SK-N-SH (cell line): Measurements from ENCODE around the gene MAPRE3. TPM values are rescaled to one million over a fixed set of nuclear protein-coding genes. Genes with fewer than 3 reads are reported as not detected.

Source experiments
- CTCF ChIA-PET: fragments of 300-600, 350-600 bp; formaldehyde crosslinking; extraction: SDS; loops from one replicate; lab custom pipeline; 2021; lab: Yijun Ruan, JAX
- POLR2A ChIA-PET: fragments of 350-600 bp; sonication (Branson Sonifier 250); formaldehyde crosslinking; extraction: SDS; loops from one replicate; lab custom pipeline; 2020; ENCODE audit warnings: antibody characterized with exemption, inconsistent platforms; lab: Yijun Ruan, JAX
- DNase-seq: peaks from one replicate; pipeline ENCODE4 v3.0.0; 2012
- H2AFZ ChIP-seq: fragments of 200-600 bp; sonication (generic); 2 replicates; pipeline ENCODE4 v1.8.1; 2016; ENCODE audit warnings: antibody characterized with exemption, mild to moderate bottlenecking, low read depth
- H3F3A ChIP-seq: fragments of 200-600 bp; sonication (generic); replicated peaks from 2 replicates; pipeline ENCODE3; 2016; ENCODE audit warnings: antibody characterized with exemption, mild to moderate bottlenecking; ENCODE audit not compliant: insufficient read depth
- H3K27ac ChIP-seq, 2 experiments: fragments of 200-500 bp in 1 of 2; fragments of 200-600 bp in 1 of 2; sonication (Bioruptor generic) in 1 of 2; sonication (generic), shearing (Covaris generic) in 1 of 2; 2 replicates each; pipeline versions ENCODE4 v1.5.1 to v1.6.1; 2014 to 2016; ENCODE audit warnings: low read depth in 2 of 2, inconsistent platforms in 1 of 2, low read length in 1 of 2, mild to moderate bottlenecking in 1 of 2, mixed read lengths in 1 of 2
- H3K27me3 ChIP-seq: fragments of 200-600 bp; sonication (generic), shearing (Covaris generic); 2 replicates; pipeline ENCODE4 v1.6.1; 2016; ENCODE audit warnings: mixed run types; ENCODE audit not compliant: insufficient read depth
- H3K36me3 ChIP-seq, 2 experiments: fragments of 200-500 bp in 1 of 2; fragments of 200-600 bp in 1 of 2; sonication (Bioruptor generic) in 1 of 2; sonication (generic) in 1 of 2; replicated peaks in 1 of 2; 2 replicates each; pipeline versions ENCODE3 to v1.5.1; 2014 to 2016; ENCODE audit warnings: low read length in 1 of 2, mild to moderate bottlenecking in 1 of 2; ENCODE audit not compliant: insufficient read depth in 2 of 2, control insufficient read depth in 1 of 2
- H3K4me1 ChIP-seq, 2 experiments: fragments of 200-500 bp in 1 of 2; fragments of 200-600 bp in 1 of 2; sonication (Bioruptor generic) in 1 of 2; sonication (generic), shearing (Covaris generic) in 1 of 2; 2 replicates each; pipeline versions ENCODE4 v1.5.1 to v1.6.1; 2014 to 2016; ENCODE audit warnings: low read depth in 1 of 2, low read length in 1 of 2, mixed run types in 1 of 2; ENCODE audit not compliant: insufficient read depth in 2 of 2, control insufficient read depth in 1 of 2
- H3K4me2 ChIP-seq: fragments of 200-600 bp; sonication (generic), shearing (Covaris generic); 2 replicates; pipeline ENCODE4 v1.6.1; 2017; ENCODE audit warnings: mixed run types
- H3K4me3 ChIP-seq, 2 experiments: fragments of 200-500 bp in 1 of 2; fragments of 200-600 bp in 1 of 2; sonication (Bioruptor generic) in 1 of 2; sonication (generic), shearing (Covaris generic) in 1 of 2; 2 replicates each; pipeline versions ENCODE4 v1.5.1 to v1.8.1; 2014 to 2016; ENCODE audit warnings: low read depth in 2 of 2, inconsistent platforms in 1 of 2, low read length in 1 of 2, mild to moderate bottlenecking in 1 of 2, mixed read lengths in 1 of 2, moderate library complexity in 1 of 2
- H3K79me2 ChIP-seq: fragments of 200-600 bp; sonication (generic); 2 replicates; pipeline ENCODE4 v1.8.1; 2017; ENCODE audit warnings: mild to moderate bottlenecking; ENCODE audit not compliant: insufficient read depth
- H3K9ac ChIP-seq: fragments of 200-600 bp; sonication (generic); 2 replicates; pipeline ENCODE4 v1.6.1; 2017; ENCODE audit warnings: mixed run types
- H3K9me2 ChIP-seq: fragments of 200-600 bp; sonication (generic); 2 replicates; pipeline ENCODE4 v1.6.1; 2017; ENCODE audit warnings: mixed run types
- H3K9me3 ChIP-seq: fragments of 200-600 bp; sonication (generic); 2 replicates; pipeline ENCODE4 v1.6.1; 2017; ENCODE audit warnings: mixed run types, mild to moderate bottlenecking, moderate library complexity
- H4K20me1 ChIP-seq: fragments of 200-600 bp; sonication (generic); 2 replicates; pipeline ENCODE4 v1.6.1; 2017; ENCODE audit warnings: mild to moderate bottlenecking, mixed run types; ENCODE audit not compliant: insufficient read depth
- EP300 ChIP-seq, 2 experiments: IDR thresholded peaks; 2 replicates each; pipeline versions ENCODE4 v1.4.0 to v1.6.1; 2012; ENCODE audit warnings: borderline replicate concordance in 1 of 2, low read depth in 1 of 2, low read length in 1 of 2
- EZH2phosphoT487 ChIP-seq: fragments of 200-600 bp; sonication (generic); IDR thresholded peaks from 2 replicates; pipeline ENCODE4 v1.6.1; 2017; ENCODE audit warnings: low read depth, mixed run types, mild to moderate bottlenecking, antibody characterized with exemption, moderate library complexity, borderline replicate concordance
- IRF3 ChIP-seq: fragments of 150-350 bp; IDR thresholded peaks from 2 replicates; pipeline ENCODE4 v1.6.1; 2016; ENCODE audit warnings: mild to moderate bottlenecking, low read depth, low read length
- RFX5 ChIP-seq: IDR thresholded peaks from 2 replicates; pipeline ENCODE4 v1.6.1; 2012; ENCODE audit warnings: mild to moderate bottlenecking, improper control_type of control experiment, low read length
- RXRA ChIP-seq: IDR thresholded peaks from 2 replicates; pipeline ENCODE4 v1.4.0; 2012; ENCODE audit warnings: low read depth, mild to moderate bottlenecking, borderline replicate concordance
- SIN3A ChIP-seq: IDR thresholded peaks from 2 replicates; pipeline ENCODE4 v1.6.1; 2012; ENCODE audit warnings: low read depth, mild to moderate bottlenecking, low read length, moderate library complexity, borderline replicate concordance
- TCF12 ChIP-seq: IDR thresholded peaks from 2 replicates; pipeline ENCODE4 v1.4.0; 2012
- TEAD4 ChIP-seq: IDR thresholded peaks from 2 replicates; pipeline ENCODE4 v1.4.0; 2012; ENCODE audit warnings: mild to moderate bottlenecking, borderline replicate concordance; ENCODE audit not compliant: insufficient read depth
- WGBS: methylation state at CpG from one replicate; pipeline ENCODE4 v1.1.6; 2017; ENCODE audit warnings: low lambda C conversion rate; 5-methylcytosine and 5-hydroxymethylcytosine counted together
- polyA plus RNA-seq, 3 experiments: library from polyadenylated mRNA; depleted of rRNA; stranded (reverse); fragments of >200 nt; gene quantifications; 2 replicates each; pipeline ENCODE4 v1.2.3, GENCODE V29; 2012
- TF ChIP-seq, protein P1 (sequence below): IDR thresholded peaks from 2 replicates; pipeline ENCODE4 v1.4.0; 2012; ENCODE audit warnings: low read depth
- TF ChIP-seq, protein P2 (sequence below): fragments of 150-350 bp; IDR thresholded peaks from 2 replicates; pipeline ENCODE4 v1.6.1; 2017; ENCODE audit warnings: antibody characterized with exemption, low read length, low read depth, borderline replicate concordance

MAPRE3 gene
- polyA plus RNA-seq, 1 of the 3 experiments (the other 2 are of a cell fraction): 24.4 TPM

DNA sequence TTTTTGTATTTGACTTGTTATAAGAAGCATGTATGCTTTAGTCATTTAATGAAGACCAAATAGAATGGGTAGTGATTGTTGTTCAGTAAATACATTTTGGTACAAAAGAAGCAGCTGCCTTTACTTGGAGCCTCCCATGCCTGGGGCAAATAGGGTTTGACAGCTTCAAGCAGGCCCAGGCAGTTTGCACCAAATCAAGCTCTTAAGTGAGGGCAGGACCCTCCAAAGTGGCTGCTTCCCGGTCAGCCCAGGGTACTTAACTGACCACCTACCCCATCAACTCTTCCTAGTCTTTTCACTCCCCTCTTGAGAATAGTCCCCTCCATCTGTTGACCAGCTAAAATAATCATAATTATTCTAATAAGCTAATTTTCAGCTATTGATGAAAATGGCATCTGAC is 5.2 kb downstream of the MAPRE3 start:
- Histone ChIP-seq H3K9me3 (no peaks in the 10 kb centered on the region), H3F3A (peaks cover 4% of the 10 kb centered on the region), H3K27ac (no peak overlapping the region), H3K4me3 (no peak overlapping the region), H3K4me2 (no peak overlapping the region), H4K20me1 (no peaks in the 10 kb centered on the region; the same call in 1 of the 2 replicates), H3K36me3 (no peaks in the 10 kb centered on the region), H2AFZ (no peak overlapping the region), H3K4me1 (peaks cover 0 to 32% of the 10 kb centered on the region in 2 experiments; a peak in 2 of 4 replicates), H3K27me3 (no peaks in the 10 kb centered on the region), H3K79me2 (no peaks in the 10 kb centered on the region), H3K9me2 (no peaks in the 10 kb centered on the region), H3K9ac (no peak overlapping the region)
- no peak for TF ChIP-seq SIN3A
- no peak for TF ChIP-seq TCF12
- POLR2A ChIA-PET: interaction anchor here (1.1 kb wide), 1 partner anchor 9 kb away, joined by 3 read pairs; no protein-coding TSS in a partner anchor
- 71% methylated on average over 1 of the region's 1 CpG for WGBS
- CTCF ChIA-PET: interaction anchor here (0.6 to 25.8 kb wide), 13 partner anchors 9 to 216 kb away, joined by 3 to 257 read pairs (median 3); no protein-coding TSS in a partner anchor
- no peak for DNase-seq

GRCh38 chr2:26976237-26976636 is 5.8 kb downstream of the MAPRE3 start:
- Histone ChIP-seq H3K36me3 (no peaks in the 10 kb centered on the region), H3K4me2 (no peak overlapping the region), H3K79me2 (no peaks in the 10 kb centered on the region), H2AFZ (no peak overlapping the region), H3K4me1 (peaks cover 0 to 30% of the 10 kb centered on the region in 2 experiments; a peak in 2 of 4 replicates), H4K20me1 (no peaks in the 10 kb centered on the region; the same call in 1 of the 2 replicates), H3K27ac (no peak overlapping the region), H3K27me3 (no peaks in the 10 kb centered on the region), H3F3A (peaks cover 4% of the 10 kb centered on the region), H3K9ac (no peak overlapping the region), H3K9me2 (no peaks in the 10 kb centered on the region), H3K4me3 (no peak overlapping the region), H3K9me3 (no peaks in the 10 kb centered on the region)
- POLR2A ChIA-PET: interaction anchor here (1.1 kb wide), 1 partner anchor 10 kb away, joined by 3 read pairs; no protein-coding TSS in a partner anchor
- 73% methylated on average over 4 of the region's 5 CpGs for WGBS
- CTCF ChIA-PET: interaction anchor here (0.9 to 25.8 kb wide), 12 partner anchors 8 to 215 kb away, joined by 3 to 257 read pairs (median 5); no protein-coding TSS in a partner anchor
- no peak for DNase-seq
- TF ChIP-seq EP300 (IDR thresholded peaks at IDR 0.05; ENCODE audit: borderline replicate concordance in 1 of 2, low read depth in 1 of 2, low read length in 1 of 2) (no peak), EZH2phosphoT487 (no peak), TEAD4 (no peak), IRF3 (no peak)
- TF ChIP-seq, all 33 proteins: peak for 0

DNA sequence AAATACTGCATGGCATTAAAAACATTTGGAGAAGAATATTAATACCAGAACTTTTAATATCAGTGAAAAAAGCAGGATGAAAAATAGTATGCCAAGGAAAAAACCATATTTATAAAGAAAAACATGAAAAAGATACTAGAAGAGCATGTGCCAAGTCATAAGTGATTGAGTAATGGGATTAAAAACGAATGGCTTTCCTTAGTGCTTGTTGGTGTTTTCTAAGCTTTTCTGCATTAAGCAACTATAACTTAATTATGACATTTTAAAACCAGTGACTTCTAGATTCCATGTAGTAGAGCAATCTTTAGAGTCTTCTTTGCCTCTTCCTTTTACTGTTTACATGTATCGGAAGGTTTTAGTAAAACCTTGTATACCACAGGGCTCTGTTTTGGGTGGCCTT is 6.6 kb downstream of the MAPRE3 start:
- Histone ChIP-seq H2AFZ (no peak overlapping the region), H3K4me3 (no peak overlapping the region), H3K79me2 (no peaks in the 10 kb centered on the region), H3K9me3 (no peaks in the 10 kb centered on the region), H4K20me1 (no peaks in the 10 kb centered on the region; the same call in 1 of the 2 replicates), H3K27me3 (no peaks in the 10 kb centered on the region), H3K36me3 (no peaks in the 10 kb centered on the region), H3F3A (no peaks in the 10 kb centered on the region), H3K27ac (no peak overlapping the region), H3K4me2 (no peak overlapping the region), H3K4me1 (peaks cover 0 to 28% of the 10 kb centered on the region in 2 experiments; a peak in 2 of 4 replicates), H3K9me2 (no peaks in the 10 kb centered on the region), H3K9ac (no peak overlapping the region)
- CTCF ChIA-PET: interaction anchor here (0.6 to 25.8 kb wide), 9 partner anchors 9 to 1825 kb away, joined by 3 to 257 read pairs (median 5); no protein-coding TSS in a partner anchor
- DNase-seq: no peak
- 75% methylated on average over 2 of the region's 2 CpGs for WGBS
- POLR2A ChIA-PET: no interaction called here
- TF ChIP-seq, protein P1, sequence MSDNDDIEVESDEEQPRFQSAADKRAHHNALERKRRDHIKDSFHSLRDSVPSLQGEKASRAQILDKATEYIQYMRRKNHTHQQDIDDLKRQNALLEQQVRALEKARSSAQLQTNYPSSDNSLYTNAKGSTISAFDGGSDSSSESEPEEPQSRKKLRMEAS: no peak
- TF ChIP-seq EZH2phosphoT487: no peak
- TF ChIP-seq, protein P2, sequence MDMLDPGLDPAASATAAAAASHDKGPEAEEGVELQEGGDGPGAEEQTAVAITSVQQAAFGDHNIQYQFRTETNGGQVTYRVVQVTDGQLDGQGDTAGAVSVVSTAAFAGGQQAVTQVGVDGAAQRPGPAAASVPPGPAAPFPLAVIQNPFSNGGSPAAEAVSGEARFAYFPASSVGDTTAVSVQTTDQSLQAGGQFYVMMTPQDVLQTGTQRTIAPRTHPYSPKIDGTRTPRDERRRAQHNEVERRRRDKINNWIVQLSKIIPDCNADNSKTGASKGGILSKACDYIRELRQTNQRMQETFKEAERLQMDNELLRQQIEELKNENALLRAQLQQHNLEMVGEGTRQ: no peak
- TF ChIP-seq RFX5: no peak
- no peak for TF ChIP-seq RXRA
